ENCODE data around the gene ATP6V0E2.

DNA sequence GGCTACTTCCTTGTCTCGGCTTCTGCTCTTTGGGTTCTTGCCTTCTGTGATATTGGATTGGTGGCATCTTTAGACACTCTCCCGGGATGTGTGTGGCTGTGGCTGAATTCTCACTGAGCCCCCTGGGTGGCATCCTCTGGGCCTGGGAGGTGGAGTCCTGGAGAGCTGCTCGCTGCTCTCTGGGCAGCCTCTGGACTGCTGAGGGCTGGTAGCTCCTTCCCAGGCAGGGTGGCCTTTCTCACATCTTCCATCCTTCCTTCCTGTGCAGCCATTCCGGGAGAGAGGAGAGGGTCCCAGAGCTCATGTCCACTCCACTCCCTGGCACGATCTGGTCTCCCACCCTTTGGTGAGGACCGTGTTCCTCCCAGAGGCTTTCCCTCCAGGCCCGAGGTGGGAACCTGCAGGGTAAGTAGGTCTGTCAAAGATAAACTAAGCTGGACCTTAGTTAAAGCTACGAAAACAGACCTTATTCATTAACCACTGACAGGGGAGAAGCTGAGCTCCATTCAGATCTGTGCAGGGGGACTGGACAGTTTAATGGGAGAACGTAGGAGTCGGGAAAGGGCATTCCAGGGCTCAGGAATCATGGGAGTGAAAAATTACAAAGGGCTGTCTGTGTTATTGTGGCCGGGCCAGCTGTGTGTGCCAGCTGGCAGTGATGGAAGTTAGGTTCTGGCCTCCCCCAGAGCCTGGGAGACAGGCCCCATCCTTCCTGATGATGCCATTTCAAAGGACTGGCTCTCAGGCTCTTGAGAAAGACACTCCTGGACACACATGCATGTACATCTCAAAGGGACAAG lies 8.7 kb downstream of the ATP6V0E2 start:
- TF ChIP-seq POLR2AphosphoS5 (IDR thresholded peaks at IDR 0.05; ENCODE audit: low read depth, low read length) (no peak), POLR2A (IDR thresholded peaks at IDR 0.05; ENCODE audit: low read depth, low read length) (no peak)
